Measurements from ENCODE around the gene GMDS. TPM values are rescaled to one million over a fixed set of nuclear protein-coding genes. Genes with fewer than 3 reads are reported as not detected.
A peak's percentile ranks its signal among the peaks of the same experiment; 100 is the strongest.

GMDS gene
- total and polyA plus RNA-seq, 2 donors (not counting 3 experiments of a cell fraction or from before 2014, with no cell fraction given): 9.8 to 23.5 TPM

- POLR2A ChIA-PET: no interaction called here
- Histone ChIP-seq H3K27me3 (ENCODE audit: control insufficient read depth in 2 of 2, insufficient read depth in 2 of 2, low read length in 2 of 2) (no peaks in the 10 kb centered on the region), H3K79me2 (ENCODE audit: control insufficient read depth, insufficient read depth, low read length) (no peaks in the 10 kb centered on the region), H3K4me1 (ENCODE audit: control insufficient read depth, extremely low read depth, insufficient read depth, low read length) (peaks cover 25% of the 10 kb centered on the region), H4K20me1 (replicated peaks; ENCODE audit: control insufficient read depth, extremely low read depth, insufficient read depth, low read length) (no peaks in the 10 kb centered on the region), H3K9me3 (replicated peaks; ENCODE audit: control insufficient read depth, insufficient read depth, low read length) (no peaks in the 10 kb centered on the region), H3K27ac (ENCODE audit: insufficient read depth, low read depth, low read length) (peak overlapping the region; percentile 11), H3K9me1 (replicated peaks; ENCODE audit: control insufficient read depth, extremely low read depth, insufficient read depth, low read length) (peaks cover 3% of the 10 kb centered on the region), H3K36me3 (ENCODE audit: control insufficient read depth in 2 of 2, extremely low read depth in 1 of 2, insufficient read depth in 2 of 2, low read length in 2 of 2) (no peaks in the 10 kb centered on the region), H3K4me3 (replicated peaks in 1 of 3; ENCODE audit: insufficient read depth in 1 of 3, low read depth in 1 of 3, low read length in 3 of 3) (no peak overlapping the region), H3K9ac (replicated peaks; ENCODE audit: extremely low read depth, insufficient read depth, low read length) (peak overlapping the region; percentile 11), H2AFZ (ENCODE audit: low read depth, low read length) (no peak overlapping the region), H3K4me2 (ENCODE audit: insufficient read depth, low read length) (no peak overlapping the region)
- dilution Hi-C loops (cut with MboI; ENCODE audit: extremely low pct_ligation_motif_present, low sequenced_read_pairs): no loop called here
- intact Hi-C loops (cut with micrococcal nuclease): loop anchor here (5.0 to 10.0 kb wide), 3 partner anchors 242 to 412 kb away; no protein-coding TSS in a partner anchor
- no TSS peak for BruUV-seq (replicated peaks)
- CTCF ChIA-PET: no interaction called here
- FAIRE-seq: no peak
- no peak for TF ChIP-seq POLR2AphosphoS5 (IDR thresholded peaks at IDR 0.05; ENCODE audit: insufficient read depth, low read depth, low read length)
- TF ChIP-seq MAX (IDR thresholded peaks at IDR 0.05; ENCODE audit: insufficient read depth, insufficient read length): no peak
- TF ChIP-seq GATA2 (IDR thresholded peaks at IDR 0.05; ENCODE audit: insufficient read depth, insufficient read length, low read depth, low read length): no peak
- TF ChIP-seq CTCF (IDR thresholded peaks at IDR 0.05; ENCODE audit: extremely low read depth in 1 of 2, insufficient read depth in 1 of 2, low read depth in 1 of 2, low read length in 2 of 2): no peak
- no peak for TF ChIP-seq POLR2A (IDR thresholded peaks at IDR 0.05; ENCODE audit: low read depth, low read length)
- TF ChIP-seq EZH2 (IDR thresholded peaks at IDR 0.05; ENCODE audit: borderline replicate concordance, low read depth, low read length, severe bottlenecking): no peak
- TF ChIP-seq JUN (IDR thresholded peaks at IDR 0.05; ENCODE audit: borderline replicate concordance, insufficient read depth, insufficient read length, low read depth): no peak
- no peak for TF ChIP-seq FOS (IDR thresholded peaks at IDR 0.05; ENCODE audit: borderline replicate concordance, insufficient read depth, low read length)
- TF ChIP-seq MYC (IDR thresholded peaks at IDR 0.05; ENCODE audit: low read depth, low read length): no peak
- no peak for DNase-seq (ENCODE audit: low read depth, low spot score)
These were observed 216.1 kb downstream of the GMDS start for GRCh38 chr6:2029130-2029794.

Data from endothelial cell of umbilical vein (primary cell).